ENCODE results near the gene DHRSX. TPM values are rescaled to one million over a fixed set of nuclear protein-coding genes. Genes with fewer than 3 reads are reported as not detected.

Gene DHRSX
- total RNA-seq, 1 donor from 2014 or later, result 19.0 TPM

DNA sequence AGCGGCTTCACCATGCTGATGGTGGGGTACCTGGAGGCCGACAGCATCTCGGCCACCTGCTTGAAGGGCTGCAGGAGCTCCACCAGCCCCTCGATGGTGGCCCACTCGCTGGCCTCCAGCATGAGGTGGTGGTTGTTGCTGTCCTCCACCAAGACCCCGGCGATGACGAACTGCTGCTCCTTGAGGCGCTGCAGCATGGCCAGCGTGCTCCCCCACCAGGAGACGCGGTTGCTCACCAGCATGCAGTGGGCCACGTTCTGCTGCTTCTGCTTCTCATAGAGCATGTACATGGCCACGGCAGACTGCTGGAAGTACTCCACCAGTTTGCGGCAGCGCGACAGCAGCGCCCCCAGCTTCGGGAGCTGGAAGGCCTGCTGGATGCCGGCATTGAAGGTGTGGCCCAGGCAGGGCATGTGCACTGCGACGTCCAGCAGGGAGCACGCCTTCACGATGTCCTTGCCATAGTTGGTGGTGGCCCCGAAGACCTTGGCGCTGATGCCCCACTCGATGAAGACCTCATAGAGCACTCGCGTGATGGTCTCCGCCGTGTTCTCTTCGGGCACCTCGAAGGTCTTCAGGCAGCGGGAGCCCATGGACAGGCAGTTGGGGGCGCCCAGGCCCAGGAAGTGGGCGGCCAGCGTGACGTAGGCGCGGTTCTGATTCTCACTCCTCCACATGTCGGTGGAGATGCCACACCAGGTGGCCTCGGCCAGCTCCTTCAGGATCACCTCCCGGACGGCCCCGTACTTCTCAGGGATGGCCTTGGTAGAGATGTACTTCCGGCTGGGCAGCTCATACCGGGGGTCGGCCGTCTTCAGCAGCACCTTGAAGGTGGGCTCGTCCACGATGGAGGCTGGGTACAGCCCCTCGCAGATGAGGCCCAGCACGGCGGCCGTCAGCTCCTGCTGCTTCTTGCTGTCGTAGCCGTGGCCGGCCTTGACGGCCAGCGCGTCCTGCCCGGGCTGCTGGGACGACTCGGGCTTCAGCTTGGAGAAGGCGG is 11.0 kb downstream of the DHRSX start:
- H3K36me3 ChIP-seq (ENCODE audit: control insufficient read depth, insufficient read depth, low read length), result peaks cover 15% of the 10 kb centered on the region
- no peak overlapping the region for H3K4me3 ChIP-seq (ENCODE audit: low read depth, low read length)
- H3K27me3 ChIP-seq (ENCODE audit: control insufficient read depth, insufficient read depth, low read length), result no peaks in the 10 kb centered on the region
- FAIRE-seq (no peak), DNase-seq (ENCODE audit: low read depth) (no peak)
- TF ChIP-seq, protein P1, sequence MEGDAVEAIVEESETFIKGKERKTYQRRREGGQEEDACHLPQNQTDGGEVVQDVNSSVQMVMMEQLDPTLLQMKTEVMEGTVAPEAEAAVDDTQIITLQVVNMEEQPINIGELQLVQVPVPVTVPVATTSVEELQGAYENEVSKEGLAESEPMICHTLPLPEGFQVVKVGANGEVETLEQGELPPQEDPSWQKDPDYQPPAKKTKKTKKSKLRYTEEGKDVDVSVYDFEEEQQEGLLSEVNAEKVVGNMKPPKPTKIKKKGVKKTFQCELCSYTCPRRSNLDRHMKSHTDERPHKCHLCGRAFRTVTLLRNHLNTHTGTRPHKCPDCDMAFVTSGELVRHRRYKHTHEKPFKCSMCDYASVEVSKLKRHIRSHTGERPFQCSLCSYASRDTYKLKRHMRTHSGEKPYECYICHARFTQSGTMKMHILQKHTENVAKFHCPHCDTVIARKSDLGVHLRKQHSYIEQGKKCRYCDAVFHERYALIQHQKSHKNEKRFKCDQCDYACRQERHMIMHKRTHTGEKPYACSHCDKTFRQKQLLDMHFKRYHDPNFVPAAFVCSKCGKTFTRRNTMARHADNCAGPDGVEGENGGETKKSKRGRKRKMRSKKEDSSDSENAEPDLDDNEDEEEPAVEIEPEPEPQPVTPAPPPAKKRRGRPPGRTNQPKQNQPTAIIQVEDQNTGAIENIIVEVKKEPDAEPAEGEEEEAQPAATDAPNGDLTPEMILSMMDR (IDR thresholded peaks at IDR 0.05; ENCODE audit: insufficient read depth, low read length, severe bottlenecking), result no peak

DNA sequence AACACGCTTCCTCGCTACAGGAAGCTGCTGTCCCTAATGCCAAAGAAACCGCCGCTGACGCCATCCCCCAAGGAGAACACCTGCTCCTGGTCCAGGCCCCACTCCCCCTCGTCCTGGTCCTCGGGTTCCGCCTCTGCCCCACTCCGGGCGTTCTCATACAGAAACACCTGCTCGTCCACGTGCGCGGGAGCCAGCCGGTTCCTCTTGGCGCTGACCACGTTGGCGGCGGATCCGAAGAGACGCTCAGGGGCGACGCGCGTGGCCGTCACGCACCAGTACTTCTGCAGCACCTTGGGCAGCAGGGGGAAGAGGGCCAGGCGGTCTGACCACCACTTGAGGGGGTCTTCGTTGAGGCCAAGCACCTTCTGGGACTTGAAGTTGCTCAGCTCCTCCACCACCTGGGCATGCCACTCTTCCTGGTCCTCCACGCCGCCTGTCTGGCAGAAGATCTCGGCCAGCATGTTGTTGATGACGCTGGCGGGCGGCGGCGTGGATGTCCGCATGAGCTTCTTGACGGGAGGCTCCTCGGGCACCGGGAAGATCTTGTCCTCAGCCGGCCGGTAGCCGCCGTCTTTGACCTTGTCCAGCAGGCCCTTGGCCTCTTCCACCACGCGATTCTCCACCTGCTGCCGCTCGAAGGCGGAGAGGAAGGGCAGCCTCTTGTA is 12.0 kb downstream of the DHRSX start:
- FAIRE-seq (no peak), DNase-seq (ENCODE audit: low read depth) (no peak)
- TF ChIP-seq, protein P1 (IDR thresholded peaks at IDR 0.05; ENCODE audit: insufficient read depth, low read length, severe bottlenecking), result no peak
- H3K4me3 ChIP-seq (ENCODE audit: low read depth, low read length), result no peak overlapping the region
- no peaks in the 10 kb centered on the region for H3K27me3 ChIP-seq (ENCODE audit: control insufficient read depth, insufficient read depth, low read length)
- peaks cover 15% of the 10 kb centered on the region for H3K36me3 ChIP-seq (ENCODE audit: control insufficient read depth, insufficient read depth, low read length)

DNA sequence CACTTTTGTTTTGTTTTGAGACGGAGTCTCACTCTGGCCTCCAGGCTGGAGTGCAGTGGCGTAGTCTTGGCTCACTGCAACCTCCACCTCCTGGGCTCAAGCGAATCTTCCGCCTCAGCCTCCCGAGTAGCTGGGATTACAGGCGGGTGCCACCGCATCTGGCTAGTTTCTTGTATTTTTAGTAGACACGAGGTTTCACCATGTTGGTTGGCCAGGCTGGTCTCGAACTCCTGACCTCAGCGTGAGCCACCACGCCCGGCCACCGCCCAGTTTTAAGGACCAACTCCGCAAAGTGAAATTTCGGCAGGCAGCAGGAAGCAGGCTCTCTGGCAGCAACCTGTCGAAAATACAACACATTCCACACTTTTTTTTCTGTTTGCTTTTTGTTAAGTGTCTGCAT is 13.4 kb downstream of the DHRSX start:
- Histone ChIP-seq H3K27me3 (ENCODE audit: control insufficient read depth, insufficient read depth, low read length) (no peaks in the 10 kb centered on the region), H3K36me3 (ENCODE audit: control insufficient read depth, insufficient read depth, low read length) (peaks cover 15% of the 10 kb centered on the region), H3K4me3 (ENCODE audit: low read depth, low read length) (no peak overlapping the region)
- TF ChIP-seq, protein P1 (IDR thresholded peaks at IDR 0.05; ENCODE audit: insufficient read depth, low read length, severe bottlenecking), result no peak
- FAIRE-seq (no peak), DNase-seq (ENCODE audit: low read depth) (no peak)

DNA sequence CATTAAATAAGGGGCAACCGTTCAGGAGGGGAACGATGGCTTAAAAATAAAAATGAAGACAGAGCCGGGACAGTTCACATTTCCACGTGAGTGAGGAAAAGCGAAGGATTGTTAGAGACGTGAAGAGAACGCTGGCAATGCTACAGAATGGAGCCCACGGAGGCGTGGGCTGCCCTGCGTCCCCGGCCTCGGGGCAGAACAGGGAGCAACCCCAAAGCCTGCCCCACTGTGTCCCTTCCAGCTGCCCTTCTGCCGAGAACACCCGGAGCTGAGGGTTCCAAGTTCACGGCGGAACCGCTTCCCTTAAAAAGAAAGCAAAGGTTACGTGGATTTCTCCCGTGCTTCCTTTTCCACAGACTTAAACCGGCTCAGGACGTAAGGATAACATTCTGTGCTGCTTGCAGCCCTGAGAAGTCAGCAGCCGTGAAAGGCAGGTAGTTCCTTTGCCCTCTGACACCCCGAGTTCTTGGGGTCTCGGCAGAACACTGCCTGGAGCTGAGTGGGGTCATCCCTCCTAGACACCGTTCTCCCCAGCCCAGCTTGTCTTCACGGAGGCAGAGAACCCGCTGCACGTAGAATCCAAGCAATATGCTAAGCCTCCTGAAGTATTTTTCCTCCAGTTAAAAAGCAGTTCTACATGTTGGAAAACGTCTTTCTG is 14.2 kb downstream of the DHRSX start:
- FAIRE-seq, result no peak

DNA sequence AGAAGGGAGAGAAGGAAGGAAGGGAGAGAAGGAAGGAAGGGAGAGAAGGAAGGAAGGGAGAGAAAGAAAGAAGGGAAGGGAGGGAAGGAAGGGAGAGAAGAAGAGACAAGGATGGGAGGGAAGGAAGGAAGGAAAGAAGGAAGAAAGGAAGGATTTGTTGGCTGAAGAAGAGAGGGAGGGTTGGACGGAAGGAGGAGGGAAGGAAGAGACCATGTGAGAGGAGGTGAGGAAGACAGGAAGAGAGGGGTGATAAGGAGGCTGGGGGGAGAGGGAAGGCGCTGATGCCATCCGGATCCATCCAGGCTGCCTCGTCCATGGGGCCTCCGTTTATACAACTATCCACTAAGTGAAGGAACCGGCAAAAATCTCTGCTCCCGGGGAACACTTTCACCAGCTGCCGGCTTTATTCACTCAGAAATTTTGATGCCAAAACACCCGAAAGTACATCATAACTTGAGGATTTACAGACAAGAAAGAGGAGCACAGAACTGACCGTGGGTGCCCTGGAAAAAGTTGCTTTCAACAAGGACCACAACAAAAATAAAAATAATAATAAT is 14.9 kb downstream of the DHRSX start:
- TF ChIP-seq, protein P1 (IDR thresholded peaks at IDR 0.05; ENCODE audit: insufficient read depth, low read length, severe bottlenecking), result no peak
- FAIRE-seq (no peak), DNase-seq (ENCODE audit: low read depth) (no peak)
- Histone ChIP-seq H3K4me3 (ENCODE audit: low read depth, low read length) (no peak overlapping the region), H3K27me3 (ENCODE audit: control insufficient read depth, insufficient read depth, low read length) (no peaks in the 10 kb centered on the region), H3K36me3 (ENCODE audit: control insufficient read depth, insufficient read depth, low read length) (peaks cover 15% of the 10 kb centered on the region)

More for the DNA sequence above, 14.2 kb downstream of the DHRSX start:
- H3K27me3 ChIP-seq (ENCODE audit: control insufficient read depth, insufficient read depth, low read length), result no peaks in the 10 kb centered on the region
- H3K36me3 ChIP-seq (ENCODE audit: control insufficient read depth, insufficient read depth, low read length), result peaks cover 15% of the 10 kb centered on the region
- TF ChIP-seq, protein P1 (IDR thresholded peaks at IDR 0.05; ENCODE audit: insufficient read depth, low read length, severe bottlenecking), result no peak
- H3K4me3 ChIP-seq (ENCODE audit: low read depth, low read length), result no peak overlapping the region
- no peak for DNase-seq (ENCODE audit: low read depth)
